Thyroid gland (tissue), 4 donors: Measurements from ENCODE around the gene DLL1.

Experiments
- POLR2A ChIP-seq, 2 donors: fragments of 450-650 bp; IDR thresholded peaks; one replicate each; pipeline ENCODE4 v1.6.1; 2017; ENCODE audit warnings: antibody characterized with exemption in 2 of 2, mild to moderate bottlenecking in 2 of 2, moderate library complexity in 1 of 2
- TF ChIP-seq, protein P1 (sequence below), 6 experiments: fragments of 200-600 bp in 3 of 6; fragments of 450-650 bp in 3 of 6; sonication (generic) in 3 of 6; IDR thresholded peaks; one replicate each; pipeline ENCODE4 v1.5.1; 2016 to 2019; ENCODE audit warnings: antibody characterized with exemption in 6 of 6, mild to moderate bottlenecking in 2 of 6, inconsistent platforms in 1 of 6, moderate library complexity in 1 of 6

DNA sequence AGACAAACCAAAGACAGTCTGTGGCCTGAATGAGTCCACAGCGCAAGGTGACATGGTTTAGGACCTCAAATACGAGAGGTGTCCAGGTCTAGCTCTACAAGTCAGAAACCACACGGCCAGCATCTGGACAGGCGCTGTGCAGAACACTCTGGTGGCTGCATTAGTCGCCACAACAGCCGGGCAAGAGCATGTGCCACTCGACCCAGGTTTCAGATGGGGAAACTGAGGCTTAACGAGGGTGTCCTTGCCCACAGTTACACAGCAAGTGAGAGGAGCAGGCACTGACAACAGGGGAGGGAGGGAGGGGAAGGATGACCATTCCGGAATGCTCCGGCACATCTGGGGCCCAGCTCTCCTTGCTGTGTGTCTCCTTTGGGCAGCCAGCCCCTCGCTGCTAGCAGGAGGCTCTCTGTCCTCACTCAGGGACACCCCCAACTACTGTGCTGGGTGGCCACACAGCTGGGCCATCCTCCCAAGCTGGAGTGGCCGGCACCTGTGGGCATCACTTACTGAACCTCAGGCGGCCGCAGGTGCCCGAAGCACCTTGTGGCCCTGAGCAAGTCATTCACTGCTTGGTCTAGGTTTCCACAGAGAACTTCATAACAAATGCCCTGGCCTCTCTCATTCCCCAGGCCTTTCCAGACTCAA, 6.6 kb downstream of the DLL1 start:
- TF ChIP-seq, protein P1, sequence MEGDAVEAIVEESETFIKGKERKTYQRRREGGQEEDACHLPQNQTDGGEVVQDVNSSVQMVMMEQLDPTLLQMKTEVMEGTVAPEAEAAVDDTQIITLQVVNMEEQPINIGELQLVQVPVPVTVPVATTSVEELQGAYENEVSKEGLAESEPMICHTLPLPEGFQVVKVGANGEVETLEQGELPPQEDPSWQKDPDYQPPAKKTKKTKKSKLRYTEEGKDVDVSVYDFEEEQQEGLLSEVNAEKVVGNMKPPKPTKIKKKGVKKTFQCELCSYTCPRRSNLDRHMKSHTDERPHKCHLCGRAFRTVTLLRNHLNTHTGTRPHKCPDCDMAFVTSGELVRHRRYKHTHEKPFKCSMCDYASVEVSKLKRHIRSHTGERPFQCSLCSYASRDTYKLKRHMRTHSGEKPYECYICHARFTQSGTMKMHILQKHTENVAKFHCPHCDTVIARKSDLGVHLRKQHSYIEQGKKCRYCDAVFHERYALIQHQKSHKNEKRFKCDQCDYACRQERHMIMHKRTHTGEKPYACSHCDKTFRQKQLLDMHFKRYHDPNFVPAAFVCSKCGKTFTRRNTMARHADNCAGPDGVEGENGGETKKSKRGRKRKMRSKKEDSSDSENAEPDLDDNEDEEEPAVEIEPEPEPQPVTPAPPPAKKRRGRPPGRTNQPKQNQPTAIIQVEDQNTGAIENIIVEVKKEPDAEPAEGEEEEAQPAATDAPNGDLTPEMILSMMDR (IDR thresholded peaks at IDR 0.05): no peak
- no peak for TF ChIP-seq POLR2A (IDR thresholded peaks at IDR 0.05)
